Liver (tissue), 9 donors: ENCODE results near the gene RNASE7. TPM values are rescaled to one million over a fixed set of nuclear protein-coding genes. Genes with fewer than 3 reads are reported as not detected.

Experiments
- DNase-seq: peaks from one replicate; pipeline ENCODE4 v3.0.0-alpha.2; 2017; ENCODE audit warnings: low spot score
- H3K27ac ChIP-seq, 2 donors: one replicate each; pipeline ENCODE4 v1.7.0; 2013; ENCODE audit warnings: inconsistent platforms in 2 of 2, low read length in 2 of 2, control low read depth in 1 of 2, low read depth in 1 of 2, mild to moderate bottlenecking in 1 of 2
- H3K27me3 ChIP-seq, 4 donors: one replicate each; pipeline versions ENCODE4 v1.6.1 to v1.7.0; 2013; ENCODE audit warnings: low read length in 3 of 4, inconsistent platforms in 1 of 4, mild to moderate bottlenecking in 1 of 4, moderate library complexity in 1 of 4; ENCODE audit not compliant: control insufficient read depth in 4 of 4, insufficient read depth in 4 of 4
- H3K36me3 ChIP-seq, 4 donors: one replicate each; pipeline versions ENCODE4 v1.6.1 to v1.7.0; 2013; ENCODE audit warnings: low read length in 3 of 4, mild to moderate bottlenecking in 3 of 4, low read depth in 1 of 4, moderate library complexity in 1 of 4; ENCODE audit not compliant: control insufficient read depth in 4 of 4, insufficient read depth in 3 of 4
- H3K4me1 ChIP-seq, 4 donors: one replicate each; pipeline versions ENCODE4 v1.6.1 to v1.7.0; 2013; ENCODE audit warnings: low read length in 3 of 4, mild to moderate bottlenecking in 3 of 4, moderate library complexity in 1 of 4; ENCODE audit not compliant: control insufficient read depth in 4 of 4, insufficient read depth in 4 of 4
- H3K4me3 ChIP-seq, 3 donors: one replicate each; pipeline versions ENCODE4 v1.6.1 to v1.7.0; 2013; ENCODE audit warnings: low read length in 3 of 3, control low read depth in 1 of 3, low read depth in 1 of 3, mild to moderate bottlenecking in 1 of 3
- H3K9ac ChIP-seq, 2 donors: one replicate each; pipeline ENCODE4 v1.7.0; 2013; ENCODE audit warnings: low read length in 2 of 2, mild to moderate bottlenecking in 2 of 2, moderate library complexity in 2 of 2, control low read depth in 1 of 2, low read depth in 1 of 2
- H3K9me3 ChIP-seq, 4 donors: one replicate each; pipeline versions ENCODE4 v1.6.1 to v1.7.0; 2013; ENCODE audit warnings: low read length in 3 of 4; ENCODE audit not compliant: control insufficient read depth in 4 of 4
- FOXA1 ChIP-seq: IDR thresholded peaks from 2 replicates; pipeline ENCODE4 v1.6.1; 2016; ENCODE audit warnings: antibody characterized with exemption
- FOXA2 ChIP-seq: IDR thresholded peaks from 2 replicates; pipeline ENCODE4 v1.6.1; 2016; ENCODE audit warnings: antibody characterized with exemption
- HNF4A ChIP-seq, 2 donors: conservative IDR thresholded peaks; 2 replicates each; pipeline ENCODE4 v1.6.1; 2016; ENCODE audit warnings: antibody characterized with exemption in 2 of 2, mild to moderate bottlenecking in 2 of 2
- HNF4G ChIP-seq: IDR thresholded peaks from 2 replicates; pipeline ENCODE4 v1.6.1; 2016; ENCODE audit warnings: antibody characterized with exemption
- JUND ChIP-seq, 2 donors: IDR thresholded peaks; 2 replicates each; pipeline ENCODE4 v1.6.1; 2016; ENCODE audit warnings: antibody characterized with exemption in 2 of 2
- RAD21 ChIP-seq, 2 donors: IDR thresholded peaks; 2 replicates each; pipeline ENCODE4 v1.6.1; 2016; ENCODE audit warnings: antibody characterized with exemption in 2 of 2, mild to moderate bottlenecking in 2 of 2
- REST ChIP-seq: IDR thresholded peaks from 2 replicates; pipeline ENCODE4 v1.6.1; 2016; ENCODE audit warnings: antibody characterized with exemption, mild to moderate bottlenecking
- RXRA ChIP-seq, 2 donors: IDR thresholded peaks; 2 replicates each; pipeline ENCODE4 v1.6.1; 2017 to 2018; ENCODE audit warnings: antibody characterized with exemption in 2 of 2, mild to moderate bottlenecking in 1 of 2
- SP1 ChIP-seq: IDR thresholded peaks from 2 replicates; pipeline ENCODE4 v1.6.1; 2018; ENCODE audit warnings: antibody characterized with exemption, mild to moderate bottlenecking
- YY1 ChIP-seq: IDR thresholded peaks from 2 replicates; pipeline ENCODE4 v1.6.1; 2016; ENCODE audit warnings: antibody characterized with exemption, mild to moderate bottlenecking
- WGBS: extraction: QIAGEN DNeasy Blood & Tissue Kit; methylation state at CpG from one replicate; pipeline ENCODE4 v1.1.7; 2013; 5-methylcytosine and 5-hydroxymethylcytosine counted together
- polyA plus RNA-seq, 2 donors: library from polyadenylated mRNA; stranded (reverse) in 1 of 2; unstranded in 1 of 2; fragments of 200-250 nt in 1 of 2; fragments of >200 nt in 1 of 2; fragmentation: Nextera tagmentation in 1 of 2; extraction: Ambion mirVana in 1 of 2; gene quantifications; one replicate each; pipeline versions ENCODE4 v1.2.1 to v1.2.3, GENCODE V29; 2013 to 2015
- total RNA-seq, 2 donors: library from RNA; depleted of rRNA; stranded (reverse); fragments of >200 nt; gene quantifications; one replicate each; pipeline ENCODE4 v1.2.3, GENCODE V29; 2014
- TF ChIP-seq, protein P1 (sequence below): fragments of 150-350 bp; IDR thresholded peaks from 2 replicates; pipeline ENCODE4 v1.5.1; 2017; ENCODE audit warnings: improper control_type of control experiment, low read depth, low read length; ENCODE audit not compliant: missing input control
- donor health status: healthy.
- donor health status: healthy.
- donor health status: healthy.
- donor health status: healthy.
- donor health status: healthy.

The RNASE7 gene
- total and polyA plus RNA-seq, 4 donors: 0.11 to 0.33 (median 0.12) TPM; not detected in 1

GRCh38 chr14:21092273-21093011, 50.3 kb downstream of the RNASE7 start:
- no peak overlapping the region for H3K4me3 ChIP-seq
- peak; percentile 94 for DNase-seq
- no peak for TF ChIP-seq YY1
- TF ChIP-seq REST: no peak
- TF ChIP-seq, protein P1, sequence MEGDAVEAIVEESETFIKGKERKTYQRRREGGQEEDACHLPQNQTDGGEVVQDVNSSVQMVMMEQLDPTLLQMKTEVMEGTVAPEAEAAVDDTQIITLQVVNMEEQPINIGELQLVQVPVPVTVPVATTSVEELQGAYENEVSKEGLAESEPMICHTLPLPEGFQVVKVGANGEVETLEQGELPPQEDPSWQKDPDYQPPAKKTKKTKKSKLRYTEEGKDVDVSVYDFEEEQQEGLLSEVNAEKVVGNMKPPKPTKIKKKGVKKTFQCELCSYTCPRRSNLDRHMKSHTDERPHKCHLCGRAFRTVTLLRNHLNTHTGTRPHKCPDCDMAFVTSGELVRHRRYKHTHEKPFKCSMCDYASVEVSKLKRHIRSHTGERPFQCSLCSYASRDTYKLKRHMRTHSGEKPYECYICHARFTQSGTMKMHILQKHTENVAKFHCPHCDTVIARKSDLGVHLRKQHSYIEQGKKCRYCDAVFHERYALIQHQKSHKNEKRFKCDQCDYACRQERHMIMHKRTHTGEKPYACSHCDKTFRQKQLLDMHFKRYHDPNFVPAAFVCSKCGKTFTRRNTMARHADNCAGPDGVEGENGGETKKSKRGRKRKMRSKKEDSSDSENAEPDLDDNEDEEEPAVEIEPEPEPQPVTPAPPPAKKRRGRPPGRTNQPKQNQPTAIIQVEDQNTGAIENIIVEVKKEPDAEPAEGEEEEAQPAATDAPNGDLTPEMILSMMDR: peak; percentile 100
- peak; percentile 94 to 99 for TF ChIP-seq RAD21 (IDR thresholded peaks at IDR 0.05)
- no peak for TF ChIP-seq FOXA2
- TF ChIP-seq HNF4A (conservative IDR thresholded peaks at IDR 0.05): no peak
- TF ChIP-seq RXRA (IDR thresholded peaks at IDR 0.05): peak in 1 of 2 donors; percentile 25
- 47% methylated on average over 59 of the region's 59 CpGs for WGBS
- H3K27me3 ChIP-seq: no peaks in the 10 kb centered on the region
- H3K36me3 ChIP-seq: peaks cover 10 to 16% (median 13%) of the 10 kb centered on the region in 4 donors
- H3K27ac ChIP-seq: no peak overlapping the region
- H3K9ac ChIP-seq: no peak overlapping the region
- no peaks in the 10 kb centered on the region for H3K9me3 ChIP-seq
- peaks cover 0 to 7% (median 3%) of the 10 kb centered on the region in 4 donors for H3K4me1 ChIP-seq

- Histone ChIP-seq H3K9me3 (no peaks in the 10 kb centered on the region), H3K27ac (no peak overlapping the region), H3K9ac (no peak overlapping the region), H3K4me3 (no peak overlapping the region), H3K4me1 (peaks cover 0 to 7% (median 3%) of the 10 kb centered on the region in 4 donors), H3K27me3 (no peaks in the 10 kb centered on the region), H3K36me3 (peaks cover 8 to 16% (median 11%) of the 10 kb centered on the region in 4 donors)
- no peak for DNase-seq
- WGBS: 86% methylated on average over 36 of the region's 36 CpGs
- TF ChIP-seq SP1 (no peak), FOXA1 (no peak), JUND (IDR thresholded peaks at IDR 0.05) (no peak), HNF4G (no peak), RXRA (IDR thresholded peaks at IDR 0.05) (no peak)
These were observed 50.9 kb downstream of the RNASE7 start for GRCh38 chr14:21093018-21093417.

Other genes starting within 250 kb of the RNASE7 start
- gene RNASE1, start 239.5 kb upstream of the RNASE7 start, total RNA-seq: 10 to 100 TPM in 1 of 2 donors, 1 to 10 TPM in 1; 5.8 to 11.7 TPM
- 10 to 100 TPM; 32.6 to 37.9 TPM for gene RNASE1, start 239.5 kb upstream of the RNASE7 start, polyA plus RNA-seq
- gene RNASE3, start 151.0 kb upstream of the RNASE7 start, total RNA-seq: 10 to 100 TPM in 1 of 2 donors, not detected in 1; 12.2 TPM
- gene RNASE3, start 151.0 kb upstream of the RNASE7 start, polyA plus RNA-seq: under 1 TPM in 1 of 2 donors, not detected in 1; 0.52 TPM
- gene RNASE2, start 86.9 kb upstream of the RNASE7 start, total RNA-seq: 10 to 100 TPM in 1 of 2 donors, under 1 TPM in 1; 0.59 to 27.0 TPM
- gene RNASE2, start 86.9 kb upstream of the RNASE7 start, polyA plus RNA-seq: 1 to 10 TPM; 2.9 to 5.7 TPM
- gene METTL17, start 52.4 kb upstream of the RNASE7 start, total RNA-seq: 10 to 100 TPM; 31.0 to 64.8 TPM
- 10 to 100 TPM; 35.9 to 58.6 TPM for gene METTL17, start 52.4 kb upstream of the RNASE7 start, polyA plus RNA-seq
- under 1 TPM in 1 of 2 donors, not detected in 1; 0.08 TPM for gene SLC39A2, start 43.1 kb upstream of the RNASE7 start, total RNA-seq
- under 1 TPM in 1 of 2 donors, not detected in 1; 0.05 TPM for gene SLC39A2, start 43.1 kb upstream of the RNASE7 start, polyA plus RNA-seq
- 100 to 1,000 TPM; 107 to 191 TPM for gene NDRG2, start 17.3 kb upstream of the RNASE7 start, total RNA-seq
- 100 to 1,000 TPM in 1 of 2 donors, 10 to 100 TPM in 1; 72.9 to 156 TPM for gene NDRG2, start 17.3 kb upstream of the RNASE7 start, polyA plus RNA-seq
- 1 to 10 TPM; 1.6 to 5.9 TPM for gene TPPP2, start 12.1 kb upstream of the RNASE7 start, total RNA-seq
- gene TPPP2, start 12.1 kb upstream of the RNASE7 start, polyA plus RNA-seq: 1 to 10 TPM; 1.5 to 1.6 TPM
- gene RNASE13, start 7.6 kb upstream of the RNASE7 start, total RNA-seq: under 1 TPM; 0.05 to 0.08 TPM
- gene RNASE13, start 7.6 kb upstream of the RNASE7 start, polyA plus RNA-seq: not detected
- gene RNASE8, start 15.5 kb downstream of the RNASE7 start, total RNA-seq: not detected
- not detected for gene RNASE8, start 15.5 kb downstream of the RNASE7 start, polyA plus RNA-seq
- 10 to 100 TPM; 19.8 to 42.5 TPM for gene ARHGEF40, start 27.9 kb downstream of the RNASE7 start, total RNA-seq
- 10 to 100 TPM in 1 of 2 donors, 1 to 10 TPM in 1; 9.3 to 14.0 TPM for gene ARHGEF40, start 27.9 kb downstream of the RNASE7 start, polyA plus RNA-seq
- 1 to 10 TPM; 4.7 to 6.2 TPM for gene ZNF219, start 56.3 kb downstream of the RNASE7 start, total RNA-seq
- 10 to 100 TPM in 1 of 2 donors, 1 to 10 TPM in 1; 1.3 to 10.5 TPM for gene ZNF219, start 56.3 kb downstream of the RNASE7 start, polyA plus RNA-seq
- gene TMEM253, start 58.7 kb downstream of the RNASE7 start, total RNA-seq: under 1 TPM; 0.19 to 0.25 TPM
- gene TMEM253, start 58.7 kb downstream of the RNASE7 start, polyA plus RNA-seq: under 1 TPM in 1 of 2 donors, not detected in 1; 0.14 TPM
- gene OR5AU1, start 113.7 kb downstream of the RNASE7 start, total RNA-seq: not detected
- not detected for gene OR5AU1, start 113.7 kb downstream of the RNASE7 start, polyA plus RNA-seq
- 100 to 1,000 TPM; 286 to 384 TPM for gene HNRNPC, start 227.1 kb downstream of the RNASE7 start, total RNA-seq
- gene HNRNPC, start 227.1 kb downstream of the RNASE7 start, polyA plus RNA-seq: 100 to 1,000 TPM; 119 to 254 TPM
- 1 to 10 TPM in 1 of 2 donors, under 1 TPM in 1; 0.42 to 1.3 TPM for gene RPGRIP1, start 237.7 kb downstream of the RNASE7 start, total RNA-seq
- under 1 TPM; 0.27 to 0.38 TPM for gene RPGRIP1, start 237.7 kb downstream of the RNASE7 start, polyA plus RNA-seq